Karpas-422 (cell line): ENCODE results near the gene FRMPD2. TPM values are rescaled to one million over a fixed set of nuclear protein-coding genes. Genes with fewer than 3 reads are reported as not detected.
A peak's percentile ranks its signal among the peaks of the same experiment; 100 is the strongest.

ENCODE experiments used
- DNase-seq: peaks from one replicate; pipeline ENCODE4 v3.0.0-alpha.2; 2015
- H2AFZ ChIP-seq: fragments of 200-600 bp; sonication (generic); 2 replicates; pipeline ENCODE4 v1.6.1; 2014; ENCODE audit warnings: antibody characterized with exemption, low read length, mixed read lengths
- H3K27ac ChIP-seq: fragments of 200-600 bp; sonication (generic); 2 replicates; pipeline ENCODE4 v1.5.1; 2014; ENCODE audit warnings: mild to moderate bottlenecking, low read length, moderate library complexity
- H3K27me3 ChIP-seq: fragments of 200-600 bp; sonication (generic); 2 replicates; pipeline ENCODE4 v1.6.1; 2014; ENCODE audit warnings: low read length, mixed read lengths
- H3K36me3 ChIP-seq: fragments of 200-600 bp; sonication (generic); 2 replicates; pipeline ENCODE4 v1.6.1; 2014; ENCODE audit warnings: low read length, mixed read lengths; ENCODE audit not compliant: insufficient read depth
- H3K4me1 ChIP-seq: fragments of 200-600 bp; sonication (generic); 2 replicates; pipeline ENCODE4 v1.6.1; 2014; ENCODE audit warnings: mild to moderate bottlenecking, low read length, mixed read lengths
- H3K4me2 ChIP-seq: fragments of 200-600 bp; sonication (generic); 2 replicates; pipeline ENCODE4 v1.6.1; 2014; ENCODE audit warnings: low read length, low read depth, mild to moderate bottlenecking; ENCODE audit not compliant: poor library complexity, severe bottlenecking
- H3K4me3 ChIP-seq: fragments of 200-600 bp; sonication (generic); 2 replicates; pipeline ENCODE4 v1.5.1; 2014; ENCODE audit warnings: mild to moderate bottlenecking, antibody characterized with exemption, low read length, mixed read lengths
- H3K79me2 ChIP-seq: fragments of 200-600 bp; sonication (generic); 2 replicates; pipeline ENCODE4 v1.6.1; 2014; ENCODE audit warnings: mild to moderate bottlenecking, low read length, mixed read lengths
- H3K9ac ChIP-seq: fragments of 200-600 bp; sonication (generic); 2 replicates; pipeline ENCODE4 v1.6.0; 2014; ENCODE audit warnings: low read length
- H3K9me2 ChIP-seq: fragments of 200-600 bp; sonication (generic), shearing (Covaris generic); replicated peaks from 2 replicates; pipeline ENCODE4 v1.6.0; 2014; ENCODE audit warnings: mild to moderate bottlenecking, low read length, moderate library complexity; ENCODE audit not compliant: insufficient read depth
- H3K9me3 ChIP-seq: fragments of 300-700, 200-600 bp; sonication (generic); 2 replicates; pipeline ENCODE4 v1.6.1; 2014; ENCODE audit warnings: low read length, mixed read lengths
- H4K20me1 ChIP-seq: fragments of 200-600 bp; sonication (generic); 2 replicates; pipeline ENCODE4 v1.6.1; 2014; ENCODE audit warnings: mild to moderate bottlenecking, antibody characterized with exemption, low read length, low read depth; ENCODE audit not compliant: insufficient read depth
- total RNA-seq: library from RNA; depleted of rRNA; stranded (reverse); fragments of >200 nt; shearing (Covaris generic); gene quantifications from 2 replicates; pipeline ENCODE4 v1.2.3, GENCODE V29; 2014; ENCODE audit warnings: low replicate concordance

FRMPD2 gene
- total RNA-seq, 1 experiment from 2014 or later, result not detected

DNA sequence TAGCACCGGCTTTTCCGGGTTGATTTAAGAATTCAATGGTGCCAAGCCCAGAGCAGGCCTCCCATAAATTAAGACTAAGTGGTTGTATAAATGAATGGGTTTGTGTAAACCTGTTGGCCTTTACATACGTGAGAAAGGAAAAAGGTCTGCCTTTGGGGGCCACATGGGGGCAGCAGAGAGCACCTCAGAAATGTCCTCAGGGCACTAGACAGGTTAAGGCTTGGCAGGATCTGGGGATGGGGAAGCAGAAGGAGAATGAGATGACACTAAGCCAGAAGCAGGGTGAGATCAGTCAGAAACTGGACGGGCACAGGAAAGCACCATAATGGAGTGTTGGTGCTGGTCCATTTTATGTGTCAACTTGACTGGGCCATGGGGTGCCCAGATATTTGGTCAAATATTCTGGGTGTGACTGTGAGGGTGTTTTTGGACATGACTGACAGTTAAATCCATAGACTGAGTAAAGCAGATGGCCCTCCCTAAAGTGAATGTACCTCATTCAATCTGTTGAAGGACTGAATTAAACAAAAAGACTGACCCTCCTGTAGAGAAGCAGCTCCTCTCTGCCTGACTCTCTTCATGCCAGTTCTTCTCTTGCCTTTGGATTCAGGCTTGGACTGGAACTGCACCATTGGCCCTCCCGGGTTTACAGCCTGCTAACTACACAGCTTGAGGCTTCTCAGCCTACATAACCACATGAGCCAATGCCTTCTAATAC lies 58.9 kb downstream of the FRMPD2 start:
- no peak overlapping the region for H3K9ac ChIP-seq
- H3K36me3 ChIP-seq, result no peaks in the 10 kb centered on the region
- H3K27me3 ChIP-seq, result peaks cover 3% of the 10 kb centered on the region; the same call in 1 of the 2 replicates
- no peaks in the 10 kb centered on the region for H3K4me1 ChIP-seq
- H3K4me3 ChIP-seq, result no peak overlapping the region
- H4K20me1 ChIP-seq, result no peaks in the 10 kb centered on the region
- no peak overlapping the region for H3K4me2 ChIP-seq
- H3K9me3 ChIP-seq, result no peaks in the 10 kb centered on the region
- H3K27ac ChIP-seq, result no peak overlapping the region
- no peaks in the 10 kb centered on the region for H3K79me2 ChIP-seq
- H2AFZ ChIP-seq, result no peak overlapping the region
- DNase-seq, result peak; percentile 84
- no peaks in the 10 kb centered on the region for H3K9me2 ChIP-seq

DNA sequence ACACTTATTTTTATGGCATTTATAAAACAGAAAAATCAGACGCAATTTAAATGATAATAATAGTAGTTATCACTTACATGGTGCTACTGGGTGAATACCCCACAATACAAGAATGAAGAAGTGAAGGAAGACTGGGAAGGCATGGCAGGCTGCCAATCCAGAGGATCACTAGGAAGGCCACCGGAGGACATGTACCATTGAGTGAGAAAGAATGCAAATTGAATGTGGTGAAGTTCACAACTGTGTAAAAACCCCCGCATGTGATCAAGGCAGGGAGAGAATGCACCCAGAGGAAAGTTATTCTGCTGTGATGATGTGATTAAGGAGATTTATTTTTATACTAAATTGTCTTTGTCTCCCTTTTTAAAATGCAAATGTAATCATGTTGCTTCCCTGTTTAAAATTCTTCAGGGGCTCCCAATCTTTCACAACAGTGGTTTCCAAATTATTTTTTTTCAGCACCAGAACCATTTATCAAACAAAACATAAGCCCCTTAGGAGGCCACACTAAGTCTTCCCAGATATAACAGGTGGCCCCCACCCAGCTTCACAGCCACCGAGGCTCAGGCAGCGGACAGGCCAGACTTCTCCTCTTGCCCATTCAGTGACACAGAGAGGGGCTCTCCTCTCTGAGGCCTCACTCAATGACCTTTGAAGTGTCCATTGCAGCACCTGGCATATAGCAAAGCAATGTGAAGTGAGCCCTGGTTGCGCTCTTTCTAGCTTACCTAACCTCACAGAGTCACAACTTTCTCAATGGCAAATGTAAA lies 59.6 kb downstream of the FRMPD2 start:
- H3K9me3 ChIP-seq, result no peaks in the 10 kb centered on the region
- no peak overlapping the region for H3K27ac ChIP-seq
- H3K79me2 ChIP-seq, result no peaks in the 10 kb centered on the region
- H3K4me2 ChIP-seq, result no peak overlapping the region
- no peaks in the 10 kb centered on the region for H3K4me1 ChIP-seq
- H4K20me1 ChIP-seq, result no peaks in the 10 kb centered on the region
- no peak overlapping the region for H3K9ac ChIP-seq
- no peaks in the 10 kb centered on the region for H3K9me2 ChIP-seq
- H2AFZ ChIP-seq, result no peak overlapping the region
- peaks cover 3% of the 10 kb centered on the region; the same call in 1 of the 2 replicates for H3K27me3 ChIP-seq
- no peak overlapping the region for H3K4me3 ChIP-seq
- H3K36me3 ChIP-seq, result no peaks in the 10 kb centered on the region
- DNase-seq, result no peak

DNA sequence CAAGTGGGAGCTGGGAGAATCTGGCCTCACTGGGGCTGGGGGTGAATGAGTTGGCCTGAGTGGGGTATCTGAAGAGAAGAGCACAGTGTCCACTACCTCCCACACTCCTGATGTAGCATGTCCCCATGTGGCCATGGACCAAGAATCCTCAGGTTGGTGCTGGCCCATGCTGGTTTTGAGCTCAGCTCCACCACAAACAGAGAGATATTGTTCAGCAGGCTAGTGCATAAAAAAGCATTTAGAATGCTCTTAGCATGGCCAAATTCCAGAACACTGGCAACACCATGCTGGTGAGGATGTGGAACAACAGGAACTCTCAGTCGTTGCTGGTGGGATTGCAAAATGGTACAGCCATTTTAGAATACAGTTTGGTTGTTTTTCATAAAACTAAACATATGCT lies 61.4 kb downstream of the FRMPD2 start:
- H3K9me3 ChIP-seq, result no peaks in the 10 kb centered on the region
- no peaks in the 10 kb centered on the region for H3K9me2 ChIP-seq
- no peak for DNase-seq
- H3K4me1 ChIP-seq, result no peaks in the 10 kb centered on the region
- no peak overlapping the region for H3K27ac ChIP-seq
- peaks cover 3% of the 10 kb centered on the region; the same call in 1 of the 2 replicates for H3K27me3 ChIP-seq
- H3K4me2 ChIP-seq, result no peak overlapping the region
- H3K79me2 ChIP-seq, result no peaks in the 10 kb centered on the region
- no peak overlapping the region for H2AFZ ChIP-seq
- no peaks in the 10 kb centered on the region for H3K36me3 ChIP-seq
- H3K4me3 ChIP-seq, result no peak overlapping the region
- no peak overlapping the region for H3K9ac ChIP-seq
- H4K20me1 ChIP-seq, result no peaks in the 10 kb centered on the region

DNA sequence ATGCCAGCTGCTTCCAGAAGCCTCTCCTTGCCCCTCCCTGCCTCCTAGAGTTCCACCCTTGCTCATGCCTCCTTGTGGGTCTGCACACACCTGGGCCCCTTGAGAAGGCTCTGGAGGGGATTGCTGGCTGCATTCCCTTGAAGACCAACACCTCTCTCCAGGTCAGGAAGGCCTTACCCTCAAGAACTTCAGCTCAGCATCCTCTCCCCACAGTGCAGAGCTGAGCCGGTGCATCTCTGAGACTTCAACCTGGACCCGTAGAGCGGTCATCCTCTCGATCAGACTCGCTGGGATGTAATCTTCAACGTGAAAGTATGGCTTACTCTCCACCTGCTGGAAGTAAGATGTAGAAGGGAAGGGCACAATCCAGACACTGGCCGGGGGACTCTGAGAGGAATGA lies 62.7 kb downstream of the FRMPD2 start:
- Histone ChIP-seq H4K20me1 (no peaks in the 10 kb centered on the region), H3K27me3 (peaks cover 3% of the 10 kb centered on the region; the same call in 1 of the 2 replicates), H3K9me2 (no peaks in the 10 kb centered on the region), H3K27ac (no peak overlapping the region), H3K79me2 (no peaks in the 10 kb centered on the region), H3K9me3 (no peaks in the 10 kb centered on the region), H3K4me2 (no peak overlapping the region), H3K4me1 (no peaks in the 10 kb centered on the region), H3K9ac (no peak overlapping the region), H3K36me3 (no peaks in the 10 kb centered on the region), H2AFZ (no peak overlapping the region), H3K4me3 (no peak overlapping the region)
- no peak for DNase-seq

DNA sequence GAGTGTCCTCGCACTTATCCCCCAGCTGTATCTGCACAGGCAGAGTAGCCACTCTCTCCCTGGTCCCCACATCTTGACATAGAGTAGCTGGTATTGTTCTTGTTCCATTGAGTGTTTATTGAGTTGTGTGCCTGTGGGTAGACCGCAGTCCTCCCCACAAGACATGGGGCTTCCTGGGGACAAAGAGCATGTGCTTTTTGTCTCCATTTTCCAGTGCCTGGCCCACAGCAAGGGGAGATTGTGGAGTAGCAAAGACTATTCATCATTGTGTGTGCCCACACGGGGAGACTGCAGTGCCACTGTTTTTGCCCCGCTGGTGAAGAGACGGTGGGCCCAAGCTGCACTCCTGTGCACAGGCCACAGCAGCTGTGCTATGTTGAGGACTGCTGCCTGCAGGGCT lies 63.5 kb downstream of the FRMPD2 start:
- Histone ChIP-seq H3K4me2 (no peak overlapping the region), H3K4me3 (no peak overlapping the region), H4K20me1 (no peaks in the 10 kb centered on the region), H3K9me2 (no peaks in the 10 kb centered on the region), H3K27ac (no peak overlapping the region), H3K27me3 (peaks cover 3% of the 10 kb centered on the region; the same call in 1 of the 2 replicates), H3K4me1 (no peaks in the 10 kb centered on the region), H3K79me2 (no peaks in the 10 kb centered on the region), H3K36me3 (no peaks in the 10 kb centered on the region), H3K9me3 (no peaks in the 10 kb centered on the region), H2AFZ (no peak overlapping the region), H3K9ac (no peak overlapping the region)
- DNase-seq, result no peak

DNA sequence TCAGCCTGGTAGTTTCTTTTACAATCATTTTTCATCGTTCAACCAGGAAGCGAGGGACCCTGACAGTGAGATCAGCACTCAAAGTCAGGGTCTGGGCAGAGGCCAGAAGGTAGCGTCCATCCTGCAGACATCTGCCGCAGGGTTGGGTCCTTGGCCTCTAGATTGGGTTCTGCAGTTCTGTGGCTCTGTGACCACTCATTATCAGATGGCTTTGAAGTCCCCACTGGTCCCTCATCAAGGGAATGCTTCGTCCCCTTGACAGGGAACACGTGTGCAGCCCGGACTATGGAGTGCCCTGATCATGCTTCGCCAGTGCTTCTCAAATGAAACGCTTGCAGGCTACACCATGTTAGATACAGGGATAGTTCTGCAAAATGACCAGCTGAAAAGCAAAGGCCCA lies 64.1 kb downstream of the FRMPD2 start:
- Histone ChIP-seq H2AFZ (no peak overlapping the region), H3K4me1 (no peaks in the 10 kb centered on the region), H3K79me2 (no peaks in the 10 kb centered on the region), H3K4me3 (no peak overlapping the region), H3K36me3 (no peaks in the 10 kb centered on the region), H3K9ac (no peak overlapping the region), H3K9me3 (no peaks in the 10 kb centered on the region), H3K4me2 (no peak overlapping the region), H3K27me3 (peaks cover 3% of the 10 kb centered on the region; the same call in 1 of the 2 replicates), H3K9me2 (no peaks in the 10 kb centered on the region), H3K27ac (no peak overlapping the region), H4K20me1 (no peaks in the 10 kb centered on the region)
- DNase-seq, result no peak

DNA sequence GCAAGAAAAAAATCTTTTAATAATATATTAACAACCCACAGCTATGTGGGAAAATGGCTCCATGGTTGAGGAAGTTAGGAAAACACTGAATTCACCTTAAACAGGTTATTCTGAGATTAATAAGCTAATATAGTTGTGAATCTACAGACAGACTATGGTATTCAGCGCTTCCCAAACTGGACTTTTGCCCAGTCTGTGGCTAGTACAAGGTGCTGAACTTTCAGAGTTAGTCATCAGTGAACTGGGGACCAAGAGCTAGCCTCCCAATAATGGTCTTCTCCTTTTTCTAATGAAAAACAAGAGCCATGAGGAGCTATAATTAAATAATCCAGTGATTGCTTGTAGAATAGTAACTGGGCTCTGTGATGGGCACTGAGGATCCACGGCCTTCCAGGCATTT lies 65.3 kb downstream of the FRMPD2 start:
- H3K4me1 ChIP-seq, result no peaks in the 10 kb centered on the region
- H3K79me2 ChIP-seq, result no peaks in the 10 kb centered on the region
- no peak overlapping the region for H3K4me2 ChIP-seq
- H2AFZ ChIP-seq, result no peak overlapping the region
- H3K4me3 ChIP-seq, result no peak overlapping the region
- H3K27ac ChIP-seq, result no peak overlapping the region
- H3K9me3 ChIP-seq, result no peaks in the 10 kb centered on the region
- no peaks in the 10 kb centered on the region for H3K36me3 ChIP-seq
- no peak overlapping the region for H3K9ac ChIP-seq
- H3K9me2 ChIP-seq, result no peaks in the 10 kb centered on the region
- no peak for DNase-seq
- no peaks in the 10 kb centered on the region for H4K20me1 ChIP-seq
- peaks cover 3% of the 10 kb centered on the region; the same call in 1 of the 2 replicates for H3K27me3 ChIP-seq

DNA sequence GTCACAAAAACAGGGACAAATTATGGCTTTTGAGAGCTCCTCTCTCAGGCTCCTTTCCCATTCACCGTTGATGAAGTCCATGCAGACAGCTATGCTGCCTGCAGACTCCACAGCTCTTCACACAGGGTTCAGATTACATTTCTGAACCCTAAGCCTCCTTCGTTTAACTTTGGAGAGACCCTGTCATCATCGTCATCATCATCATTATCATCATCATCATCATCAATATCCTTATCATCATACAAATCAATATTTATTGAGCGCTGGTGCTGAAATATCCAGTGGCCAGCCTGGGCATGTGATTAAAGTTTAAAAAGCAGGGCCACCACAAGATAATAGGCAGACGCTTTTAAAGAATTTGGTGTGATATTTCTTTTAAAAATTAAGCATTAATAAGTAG lies 66.6 kb downstream of the FRMPD2 start:
- Histone ChIP-seq H3K36me3 (no peaks in the 10 kb centered on the region), H3K4me3 (no peak overlapping the region), H3K27me3 (no peaks in the 10 kb centered on the region), H3K9me3 (no peaks in the 10 kb centered on the region), H3K9ac (no peak overlapping the region), H2AFZ (no peak overlapping the region), H4K20me1 (no peaks in the 10 kb centered on the region), H3K9me2 (no peaks in the 10 kb centered on the region), H3K27ac (no peak overlapping the region), H3K4me1 (no peaks in the 10 kb centered on the region), H3K79me2 (no peaks in the 10 kb centered on the region), H3K4me2 (no peak overlapping the region)
- no peak for DNase-seq
